Mesenteric fat pad (tissue), 1 donor: ENCODE measurements around the gene PIK3C2B. TPM values are rescaled to one million over a fixed set of nuclear protein-coding genes. Genes with fewer than 3 reads are reported as not detected.

Experiments used
- DNase-seq: peaks from one replicate; pipeline ENCODE4 v3.0.0-alpha.2; 2020; ENCODE audit warnings: low spot score
- total RNA-seq: library from RNA; stranded (reverse); fragmentation: NEBNext Ultra II Directional; extraction: Animal tissue kit (Norgen Biotek cat#: 25700); gene quantifications from one replicate; pipeline ENCODE4 v1.2.1, GENCODE V29; 2021
- donor health status: DM: yes; HTN: yes; CAD: no.

PIK3C2B gene
- total RNA-seq, 1 donor from 2014 or later: 47.1 TPM

GRCh38 chr1:204478921-204479320 lies 15.7 kb downstream of the PIK3C2B start:
- DNase-seq: no peak

- no peak for DNase-seq
Observed at GRCh38 chr1:204478172-204478899, 16.3 kb downstream of the PIK3C2B start.

- no peak for DNase-seq
Observed at GRCh38 chr1:204477036-204477740, 17.4 kb downstream of the PIK3C2B start.

GRCh38 chr1:204476563-204476962 lies 18.0 kb downstream of the PIK3C2B start:
- DNase-seq: no peak

- DNase-seq: no peak
Observed at GRCh38 chr1:204475656-204476432, 18.8 kb downstream of the PIK3C2B start.

- no peak for DNase-seq
Observed at GRCh38 chr1:204473400-204473965, 21.1 kb downstream of the PIK3C2B start.

- no peak for DNase-seq
Observed at GRCh38 chr1:204472660-204473059, 21.9 kb downstream of the PIK3C2B start.

GRCh38 chr1:204471687-204472086 lies 22.9 kb downstream of the PIK3C2B start:
- no peak for DNase-seq

- no peak for DNase-seq
Observed at GRCh38 chr1:204469304-204469703, 25.3 kb downstream of the PIK3C2B start.

- no peak for DNase-seq
Observed at GRCh38 chr1:204468766-204469302, 25.8 kb downstream of the PIK3C2B start.

GRCh38 chr1:204468206-204468605 lies 26.4 kb downstream of the PIK3C2B start:
- no peak for DNase-seq

GRCh38 chr1:204466416-204467405 lies 27.9 kb downstream of the PIK3C2B start:
- no peak for DNase-seq

GRCh38 chr1:204465546-204466415 lies 28.8 kb downstream of the PIK3C2B start:
- no peak for DNase-seq

- DNase-seq: no peak
Observed at GRCh38 chr1:204464701-204465100, 29.9 kb downstream of the PIK3C2B start.

- DNase-seq: no peak
Observed at GRCh38 chr1:204464187-204464631, 30.4 kb downstream of the PIK3C2B start.

GRCh38 chr1:204463125-204464060 lies 31.2 kb downstream of the PIK3C2B start:
- DNase-seq: no peak

- DNase-seq: no peak
Observed at GRCh38 chr1:204462229-204462561, 32.4 kb downstream of the PIK3C2B start.
